H9 (cell line): ENCODE results near the gene LTA4H. TPM values are rescaled to one million over a fixed set of nuclear protein-coding genes. Genes with fewer than 3 reads are reported as not detected.

ENCODE experiments used
- DNase-seq: peaks from one replicate; pipeline ENCODE4 v3.0.0-alpha.2; 2017
- H2AFZ ChIP-seq: one replicate; pipeline ENCODE4 v1.6.1; 2013; ENCODE audit warnings: mild to moderate bottlenecking, low read length, control low read depth, moderate library complexity
- H2AK5ac ChIP-seq: 2 replicates; pipeline ENCODE4 v1.6.1; 2013; ENCODE audit warnings: low read length, control low read depth, mixed read lengths; ENCODE audit not compliant: insufficient read length
- H2BK120ac ChIP-seq: one replicate; pipeline ENCODE4 v1.6.1; 2013; ENCODE audit warnings: low read depth, mild to moderate bottlenecking, low read length, control low read depth, inconsistent platforms; ENCODE audit not compliant: poor library complexity, severe bottlenecking
- H2BK12ac ChIP-seq: 2 replicates; pipeline ENCODE4 v1.6.1; 2013; ENCODE audit warnings: low read length, control low read depth, mixed read lengths, low read depth; ENCODE audit not compliant: insufficient read length
- H2BK15ac ChIP-seq: 2 replicates; pipeline ENCODE4 v1.6.1; 2013; ENCODE audit warnings: low read depth, low read length, control low read depth
- H2BK20ac ChIP-seq: one replicate; pipeline ENCODE4 v1.6.1; 2013; ENCODE audit warnings: low read depth, mild to moderate bottlenecking, low read length, control low read depth, inconsistent platforms; ENCODE audit not compliant: poor library complexity, severe bottlenecking
- H2BK5ac ChIP-seq: 2 replicates; pipeline ENCODE4 v1.6.1; 2013; ENCODE audit warnings: low read length, control low read depth, mixed read lengths; ENCODE audit not compliant: insufficient read length
- H3K14ac ChIP-seq: 2 replicates; pipeline ENCODE4 v1.6.1; 2013; ENCODE audit warnings: low read length, control low read depth; ENCODE audit not compliant: insufficient read depth
- H3K18ac ChIP-seq: 2 replicates; pipeline ENCODE4 v1.6.1; 2013; ENCODE audit warnings: low read depth, mild to moderate bottlenecking, mixed read lengths, low read length, control low read depth; ENCODE audit not compliant: insufficient read length
- H3K23ac ChIP-seq: 2 replicates; pipeline ENCODE4 v1.6.1; 2013; ENCODE audit warnings: low read length, control low read depth, mixed read lengths, low read depth; ENCODE audit not compliant: insufficient read length
- H3K23me2 ChIP-seq: 2 replicates; pipeline ENCODE4 v1.6.1; 2013; ENCODE audit warnings: low read depth, mild to moderate bottlenecking, mixed read lengths, low read length, control low read depth; ENCODE audit not compliant: insufficient read length, poor library complexity, severe bottlenecking
- H3K27ac ChIP-seq: 2 replicates; pipeline ENCODE4 v1.5.1; 2013; ENCODE audit warnings: low read length, control low read depth, mixed read lengths, low read depth; ENCODE audit not compliant: insufficient read length
- H3K27me3 ChIP-seq: 2 replicates; pipeline ENCODE4 v1.6.1; 2013; ENCODE audit warnings: low read length, control low read depth, inconsistent platforms; ENCODE audit not compliant: insufficient read depth
- H3K4ac ChIP-seq: 2 replicates; pipeline ENCODE4 v1.6.1; 2013; ENCODE audit warnings: low read depth, mild to moderate bottlenecking, control low read depth, inconsistent platforms, low read length, moderate library complexity
- H3K4me1 ChIP-seq: 2 replicates; pipeline ENCODE4 v1.6.1; 2013; ENCODE audit warnings: low read length, control low read depth, inconsistent platforms; ENCODE audit not compliant: insufficient read depth
- H3K4me2 ChIP-seq: 2 replicates; pipeline ENCODE4 v1.6.1; 2013; ENCODE audit warnings: low read length, control low read depth, mixed read lengths; ENCODE audit not compliant: insufficient read length, insufficient read depth
- H3K56ac ChIP-seq: 2 replicates; pipeline ENCODE4 v1.6.1; 2013; ENCODE audit warnings: low read depth, mild to moderate bottlenecking, mixed read lengths, low read length, control low read depth; ENCODE audit not compliant: insufficient read length
- H3K79me1 ChIP-seq: 2 replicates; pipeline ENCODE4 v1.6.1; 2013; ENCODE audit warnings: low read depth, mild to moderate bottlenecking, moderate library complexity, low read length, control low read depth, inconsistent platforms; ENCODE audit not compliant: insufficient read depth, poor library complexity, severe bottlenecking
- H3K79me2 ChIP-seq: 2 replicates; pipeline ENCODE4 v1.6.1; 2013; ENCODE audit warnings: low read length, control low read depth, inconsistent platforms; ENCODE audit not compliant: insufficient read depth
- H3K9ac ChIP-seq: 2 replicates; pipeline ENCODE4 v1.6.1; 2013; ENCODE audit warnings: low read length, control low read depth, mixed read lengths; ENCODE audit not compliant: insufficient read length; ENCODE audit errors: extremely low read depth
- H3K9me3 ChIP-seq: one replicate; pipeline ENCODE4 v1.6.1; 2013; ENCODE audit warnings: low read depth, low read length, inconsistent platforms; ENCODE audit not compliant: control insufficient read depth
- H3T11ph ChIP-seq: one replicate; pipeline ENCODE4 v1.6.1; 2013; ENCODE audit warnings: mild to moderate bottlenecking, low read length, control low read depth, inconsistent platforms
- H4K20me1 ChIP-seq: one replicate; pipeline ENCODE4 v1.6.1; 2013; ENCODE audit not compliant: control insufficient read depth, insufficient read length, insufficient read depth
- H4K5ac ChIP-seq: 2 replicates; pipeline ENCODE4 v1.6.1; 2013; ENCODE audit warnings: low read depth, mild to moderate bottlenecking, mixed read lengths, low read length, control low read depth; ENCODE audit not compliant: insufficient read length
- H4K8ac ChIP-seq: replicated peaks from 2 replicates; pipeline ENCODE4 v1.6.1; 2013; ENCODE audit warnings: low read length, control low read depth, mixed read lengths, low read depth; ENCODE audit not compliant: insufficient read length
- H4K91ac ChIP-seq: 2 replicates; pipeline ENCODE4 v1.6.1; 2013; ENCODE audit warnings: low read depth, mild to moderate bottlenecking, moderate library complexity, mixed read lengths, low read length, control low read depth; ENCODE audit not compliant: insufficient read length
- H3K27ac Mint-ChIP-seq, 3 experiments: 2 replicates in 2 of 3; 3 replicates in 1 of 3; pipeline ENCODE4 v1.8.0; 2020 to 2021; ENCODE audit warnings: mixed read lengths in 3 of 3, mild to moderate bottlenecking in 1 of 3, moderate library complexity in 1 of 3
- H3K27me3 Mint-ChIP-seq: 2 replicates; pipeline ENCODE4 v1.8.0; 2021; ENCODE audit warnings: low read depth, mild to moderate bottlenecking, moderate library complexity, mixed read lengths
- H3K36me3 Mint-ChIP-seq, 3 experiments: 2 replicates in 2 of 3; 3 replicates in 1 of 3; pipeline ENCODE4 v1.8.0; 2020 to 2021; ENCODE audit warnings: low read depth in 3 of 3, mixed read lengths in 3 of 3; ENCODE audit not compliant: insufficient read depth in 1 of 3
- H3K4me1 Mint-ChIP-seq, 2 experiments: 2 replicates each; pipeline ENCODE4 v1.8.0; 2020; ENCODE audit warnings: mixed read lengths in 2 of 2
- H3K4me3 Mint-ChIP-seq, 2 experiments: 2 replicates in 1 of 2; 3 replicates in 1 of 2; pipeline ENCODE4 v1.8.0; 2020 to 2021; ENCODE audit warnings: mild to moderate bottlenecking in 2 of 2, mixed read lengths in 2 of 2, moderate library complexity in 1 of 2
- H3K9me3 Mint-ChIP-seq, 2 experiments: 2 replicates in 1 of 2; 3 replicates in 1 of 2; pipeline ENCODE4 v1.8.0; 2020; ENCODE audit warnings: mild to moderate bottlenecking in 2 of 2, mixed read lengths in 2 of 2, moderate library complexity in 1 of 2
- WGBS: extraction: QIAGEN DNeasy Blood & Tissue Kit; methylation state at CpG from one replicate; pipeline ENCODE4 v1.1.7; 2013; ENCODE audit warnings: missing lambda C conversion rate, low lambda C conversion rate, mixed read lengths; ENCODE audit not compliant: insufficient read length; ENCODE audit errors: extremely low coverage; 5-methylcytosine and 5-hydroxymethylcytosine counted together
- total RNA-seq: library from RNA; stranded (reverse); gene quantifications from 2 replicates; pipeline ENCODE4 v1.2.1, GENCODE V29; 2021
- TF ChIP-seq, protein P1 (sequence below): fragments of 200-600 bp; sonication (generic); conservative IDR thresholded peaks from 3 replicates; pipeline ENCODE4 v1.8.0; 2021; ENCODE audit warnings: antibody characterized with exemption, mild to moderate bottlenecking

LTA4H gene
- total RNA-seq, 1 experiment from 2014 or later: 144 TPM

DNA sequence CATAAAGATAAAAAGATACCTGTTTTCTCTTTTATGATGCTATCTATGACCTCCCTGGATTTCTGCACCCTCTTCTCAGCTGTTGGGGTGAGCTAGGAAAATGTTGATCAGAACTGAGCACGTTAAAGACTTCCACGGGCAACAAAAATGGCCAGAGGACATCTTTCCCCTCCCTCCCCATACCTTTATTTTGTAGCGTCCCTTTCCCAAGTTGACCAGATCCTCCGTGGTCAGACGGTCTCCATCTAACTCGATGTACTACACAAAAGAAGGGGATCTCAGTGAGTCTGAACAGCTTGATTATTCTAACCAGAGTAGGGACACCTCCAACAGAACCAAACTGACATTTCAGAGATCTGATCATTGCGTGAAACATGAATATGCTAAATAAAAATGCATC lies 41.5 kb downstream of the LTA4H start:
- Histone ChIP-seq H3T11ph (no peak overlapping the region), H3K4me1 (peaks cover 4% of the 10 kb centered on the region; the same call in 1 of the 2 replicates), H4K8ac (no peak overlapping the region), H2BK5ac (no peak overlapping the region), H3K4me2 (no peak overlapping the region), H2BK12ac (no peak overlapping the region), H2BK120ac (no peak overlapping the region), H4K20me1 (no peaks in the 10 kb centered on the region), H4K91ac (no peak overlapping the region), H2AK5ac (no peak overlapping the region), H3K56ac (no peak overlapping the region), H2BK20ac (no peak overlapping the region), H3K79me1 (no peaks in the 10 kb centered on the region), H3K23ac (no peak overlapping the region), H2BK15ac (no peak overlapping the region), H3K27ac (no peak overlapping the region), H3K9ac (no peak overlapping the region), H3K14ac (no peak overlapping the region), H2AFZ (no peak overlapping the region), H3K18ac (no peak overlapping the region), H3K27me3 (no peaks in the 10 kb centered on the region), H4K5ac (no peak overlapping the region), H3K79me2 (no peaks in the 10 kb centered on the region), H3K4ac (no peak overlapping the region), H3K23me2 (no peaks in the 10 kb centered on the region), H3K9me3 (no peaks in the 10 kb centered on the region)
- no peak overlapping the region for H3K4me3 Mint-ChIP-seq
- no peak for DNase-seq
- H3K27me3 Mint-ChIP-seq: peaks cover under 1% of the 10 kb centered on the region
- no peaks in the 10 kb centered on the region for H3K36me3 Mint-ChIP-seq
- TF ChIP-seq, protein P1, sequence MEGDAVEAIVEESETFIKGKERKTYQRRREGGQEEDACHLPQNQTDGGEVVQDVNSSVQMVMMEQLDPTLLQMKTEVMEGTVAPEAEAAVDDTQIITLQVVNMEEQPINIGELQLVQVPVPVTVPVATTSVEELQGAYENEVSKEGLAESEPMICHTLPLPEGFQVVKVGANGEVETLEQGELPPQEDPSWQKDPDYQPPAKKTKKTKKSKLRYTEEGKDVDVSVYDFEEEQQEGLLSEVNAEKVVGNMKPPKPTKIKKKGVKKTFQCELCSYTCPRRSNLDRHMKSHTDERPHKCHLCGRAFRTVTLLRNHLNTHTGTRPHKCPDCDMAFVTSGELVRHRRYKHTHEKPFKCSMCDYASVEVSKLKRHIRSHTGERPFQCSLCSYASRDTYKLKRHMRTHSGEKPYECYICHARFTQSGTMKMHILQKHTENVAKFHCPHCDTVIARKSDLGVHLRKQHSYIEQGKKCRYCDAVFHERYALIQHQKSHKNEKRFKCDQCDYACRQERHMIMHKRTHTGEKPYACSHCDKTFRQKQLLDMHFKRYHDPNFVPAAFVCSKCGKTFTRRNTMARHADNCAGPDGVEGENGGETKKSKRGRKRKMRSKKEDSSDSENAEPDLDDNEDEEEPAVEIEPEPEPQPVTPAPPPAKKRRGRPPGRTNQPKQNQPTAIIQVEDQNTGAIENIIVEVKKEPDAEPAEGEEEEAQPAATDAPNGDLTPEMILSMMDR: no peak
- no CpG with 5 or more reads among the region's 7 CpGs for WGBS
- H3K4me1 Mint-ChIP-seq: peaks cover 21 to 22% of the 10 kb centered on the region in 2 experiments
- no peaks in the 10 kb centered on the region for H3K9me3 Mint-ChIP-seq
- no peak overlapping the region for H3K27ac Mint-ChIP-seq
